H1 (cell line): Measurements from ENCODE around the gene PPP2R3A.
"Not testable (repeated sequence)": the region's sequence is repeated elsewhere in the genome, so short reads cannot be mapped to it uniquely, and the experiment has no call there.

Experiments
- EP300 ChIP-seq, 2 experiments: IDR thresholded peaks; 1 replicate in 1 of 2; 2 replicates in 1 of 2; pipeline ENCODE4 v1.6.1; 2011 to 2012; ENCODE audit warnings: low read depth in 2 of 2, low read length in 2 of 2, mild to moderate bottlenecking in 2 of 2, borderline replicate concordance in 1 of 2, inconsistent platforms in 1 of 2, moderate library complexity in 1 of 2
- EZH2 ChIP-seq: fragments of 200-600 bp; sonication (generic); IDR thresholded peaks from 2 replicates; pipeline ENCODE4 v1.7.1; 2012; ENCODE audit warnings: low read depth, mild to moderate bottlenecking, moderate library complexity, low read length, inconsistent platforms; ENCODE audit not compliant: severe bottlenecking
- JUND ChIP-seq: IDR thresholded peaks from 2 replicates; pipeline ENCODE4 v1.6.1; 2011; ENCODE audit warnings: mild to moderate bottlenecking, improper control_type of control experiment, low read length
- SRF ChIP-seq: IDR thresholded peaks from 2 replicates; pipeline ENCODE4 v1.6.1; 2011; ENCODE audit warnings: mild to moderate bottlenecking, low read depth, low read length, moderate library complexity
- TAF1 ChIP-seq: IDR thresholded peaks from 2 replicates; pipeline ENCODE4 v1.6.1; 2011; ENCODE audit warnings: mild to moderate bottlenecking, low read depth, low read length
- TF ChIP-seq, protein P1 (sequence below), 3 experiments: IDR thresholded peaks; 1 replicate in 2 of 3; 2 replicates in 1 of 3; pipeline versions ENCODE4 v1.5.1 to v1.6.1; 2011; ENCODE audit warnings: low read length in 3 of 3, mild to moderate bottlenecking in 3 of 3, inconsistent platforms in 2 of 3, low read depth in 1 of 3, moderate library complexity in 1 of 3; ENCODE audit not compliant: insufficient read depth in 1 of 3; ENCODE audit errors: control extremely low read depth in 1 of 3

DNA sequence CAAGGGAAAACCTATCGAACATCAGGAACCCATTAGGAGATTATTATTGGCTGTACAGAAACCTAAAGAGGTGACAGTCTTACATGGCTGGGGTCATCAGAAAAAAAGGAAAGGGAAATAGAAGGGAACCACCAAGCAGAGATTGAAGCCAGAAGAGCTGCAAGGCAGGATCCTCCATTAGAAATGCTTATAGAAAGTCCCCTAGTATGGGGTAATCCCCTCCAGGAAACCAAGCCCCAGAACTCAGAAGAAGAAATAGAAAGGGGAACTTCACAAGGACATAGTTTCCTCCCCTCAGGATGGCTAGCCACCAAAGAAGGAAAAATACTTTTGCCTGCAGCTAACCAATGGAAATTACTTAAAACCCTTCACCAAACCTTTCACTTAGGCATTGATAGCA lies 27.8 kb upstream of the PPP2R3A start:
- not testable (repeated sequence) for TF ChIP-seq JUND; TAF1; EZH2; SRF; EP300 (IDR thresholded peaks at IDR 0.05; ENCODE audit: borderline replicate concordance in 1 of 2, low read depth in 2 of 2, low read length in 2 of 2)
- TF ChIP-seq, protein P1, sequence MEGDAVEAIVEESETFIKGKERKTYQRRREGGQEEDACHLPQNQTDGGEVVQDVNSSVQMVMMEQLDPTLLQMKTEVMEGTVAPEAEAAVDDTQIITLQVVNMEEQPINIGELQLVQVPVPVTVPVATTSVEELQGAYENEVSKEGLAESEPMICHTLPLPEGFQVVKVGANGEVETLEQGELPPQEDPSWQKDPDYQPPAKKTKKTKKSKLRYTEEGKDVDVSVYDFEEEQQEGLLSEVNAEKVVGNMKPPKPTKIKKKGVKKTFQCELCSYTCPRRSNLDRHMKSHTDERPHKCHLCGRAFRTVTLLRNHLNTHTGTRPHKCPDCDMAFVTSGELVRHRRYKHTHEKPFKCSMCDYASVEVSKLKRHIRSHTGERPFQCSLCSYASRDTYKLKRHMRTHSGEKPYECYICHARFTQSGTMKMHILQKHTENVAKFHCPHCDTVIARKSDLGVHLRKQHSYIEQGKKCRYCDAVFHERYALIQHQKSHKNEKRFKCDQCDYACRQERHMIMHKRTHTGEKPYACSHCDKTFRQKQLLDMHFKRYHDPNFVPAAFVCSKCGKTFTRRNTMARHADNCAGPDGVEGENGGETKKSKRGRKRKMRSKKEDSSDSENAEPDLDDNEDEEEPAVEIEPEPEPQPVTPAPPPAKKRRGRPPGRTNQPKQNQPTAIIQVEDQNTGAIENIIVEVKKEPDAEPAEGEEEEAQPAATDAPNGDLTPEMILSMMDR (IDR thresholded peaks at IDR 0.05; ENCODE audit: control extremely low read depth in 1 of 3, insufficient read depth in 1 of 3, low read depth in 1 of 3, low read length in 3 of 3), result not testable (repeated sequence)
